Kasumi-1 (cell line): Measurements from ENCODE around the gene GRIK4.

Experiments used
- DNase-seq, 2 experiments: peaks; one replicate each; lab custom pipeline; 2025; lab: John Stamatoyannopoulos, UW

Gene GRIK4

DNA sequence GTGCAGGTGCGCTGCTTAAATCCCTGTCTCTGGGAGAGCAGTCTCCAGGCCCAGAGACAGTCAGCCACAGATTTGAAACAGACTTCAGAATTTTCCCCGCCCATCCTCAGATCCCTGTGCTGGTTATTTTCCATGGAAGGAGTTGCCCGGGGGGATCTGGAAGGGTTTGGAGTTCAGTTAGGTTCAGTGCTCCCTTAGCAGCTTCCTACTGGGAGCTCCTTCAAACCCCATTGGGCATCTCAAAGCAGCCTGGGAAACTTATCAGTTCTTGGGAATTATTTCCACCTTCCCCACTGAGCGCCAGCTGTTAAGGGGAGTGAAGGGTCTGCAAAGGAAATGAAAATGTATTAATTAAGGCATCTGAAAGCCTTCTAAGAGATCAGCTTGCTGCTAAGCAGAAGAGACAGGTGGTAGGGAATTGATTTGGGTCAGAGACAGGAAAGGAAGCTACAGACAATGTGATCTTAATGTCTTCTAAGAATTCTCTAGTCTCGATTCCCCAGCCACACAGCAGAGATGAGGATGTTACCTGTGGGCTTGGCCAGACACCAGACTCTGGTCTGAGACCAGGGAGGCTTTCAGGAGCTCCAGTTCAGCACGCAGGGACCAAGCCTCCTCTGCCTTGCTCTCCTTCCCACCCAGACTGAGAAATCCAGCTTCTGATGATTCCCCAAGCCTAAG lies 406.2 kb downstream of the GRIK4 start:
- no peak for DNase-seq

GRCh38 chr11:120918257-120918656 lies 406.7 kb downstream of the GRIK4 start:
- DNase-seq = no peak

GRCh38 chr11:120919045-120919444 lies 407.5 kb downstream of the GRIK4 start:
- DNase-seq = no peak

- DNase-seq = no peak
Observed at GRCh38 chr11:120919566-120919965, 408.0 kb downstream of the GRIK4 start.

- DNase-seq = no peak
Observed at GRCh38 chr11:120923866-120924508, 412.4 kb downstream of the GRIK4 start.

- DNase-seq = no peak
Observed at GRCh38 chr11:120925944-120926343, 414.4 kb downstream of the GRIK4 start.

GRCh38 chr11:120928627-120929026 lies 417.1 kb downstream of the GRIK4 start:
- no peak for DNase-seq

DNA sequence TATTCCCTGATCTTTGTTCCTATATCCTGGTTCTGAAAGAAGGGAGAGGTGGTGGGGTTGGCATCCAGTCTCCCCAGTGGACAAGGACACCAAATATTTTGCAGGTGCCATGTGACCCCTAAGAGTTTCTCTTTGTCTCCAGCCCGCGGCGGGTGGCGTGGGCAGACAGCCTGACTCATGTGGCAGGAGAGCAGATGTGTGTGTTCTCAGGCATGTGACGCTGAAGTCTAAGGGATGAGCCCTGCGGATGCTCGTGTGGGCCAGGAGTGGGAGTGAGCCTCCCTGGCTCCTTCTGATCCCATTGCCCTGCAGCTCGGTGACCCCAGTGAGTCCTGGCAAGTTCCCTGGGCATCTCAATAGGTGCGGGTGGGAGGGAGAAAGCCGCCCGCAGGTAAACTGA lies 417.5 kb downstream of the GRIK4 start:
- DNase-seq = no peak

- DNase-seq = peak; percentile 15 to 29
Observed at GRCh38 chr11:120929664-120930154, 418.2 kb downstream of the GRIK4 start.

GRCh38 chr11:120931057-120931779 lies 419.7 kb downstream of the GRIK4 start:
- DNase-seq = peak in 1 of 2 experiments; percentile 0

GRCh38 chr11:120932305-120932915 lies 420.9 kb downstream of the GRIK4 start:
- no peak for DNase-seq

- DNase-seq = no peak
Observed at GRCh38 chr11:120936356-120936755, 424.8 kb downstream of the GRIK4 start.

DNA sequence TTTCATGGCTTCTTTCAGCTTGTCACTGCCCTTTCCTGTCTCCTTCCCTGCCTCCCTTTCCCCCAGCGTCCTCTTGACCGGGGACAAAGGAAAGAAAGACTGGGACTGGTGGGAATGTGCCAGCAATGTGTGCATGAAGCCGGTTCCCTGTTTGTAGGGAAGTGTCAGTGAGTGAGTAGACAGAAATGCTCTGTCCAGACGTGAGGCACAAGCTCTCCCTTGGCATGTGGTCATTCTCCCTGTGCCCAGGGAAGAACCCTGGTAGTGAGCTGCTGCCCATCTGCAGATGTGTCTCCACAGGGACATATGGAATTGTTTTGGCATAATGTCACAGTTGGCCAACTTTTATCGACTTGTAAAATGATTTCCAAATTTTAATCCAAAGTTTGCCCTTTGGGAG lies 426.0 kb downstream of the GRIK4 start:
- no peak for DNase-seq

DNA sequence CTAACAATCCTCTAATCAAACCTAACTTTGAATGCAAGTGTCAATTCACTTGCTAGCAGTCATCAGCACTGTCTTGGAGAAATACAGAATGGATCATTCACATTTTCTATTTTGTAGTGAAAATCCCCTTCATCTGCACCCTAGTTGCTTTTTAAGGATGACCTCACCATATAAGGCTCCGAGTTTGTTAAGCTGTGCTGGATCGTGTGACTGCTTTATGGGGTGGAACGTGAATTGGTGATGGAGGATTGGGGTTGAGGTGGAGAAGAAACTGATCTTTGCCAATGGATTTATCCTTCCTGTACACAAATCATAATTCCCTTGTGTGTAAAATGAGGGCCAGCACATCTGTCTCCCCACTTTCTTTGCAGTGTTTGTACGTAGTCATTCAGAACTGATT lies 426.7 kb downstream of the GRIK4 start:
- no peak for DNase-seq

- DNase-seq = no peak
Observed at GRCh38 chr11:120940160-120940848, 428.8 kb downstream of the GRIK4 start.

DNA sequence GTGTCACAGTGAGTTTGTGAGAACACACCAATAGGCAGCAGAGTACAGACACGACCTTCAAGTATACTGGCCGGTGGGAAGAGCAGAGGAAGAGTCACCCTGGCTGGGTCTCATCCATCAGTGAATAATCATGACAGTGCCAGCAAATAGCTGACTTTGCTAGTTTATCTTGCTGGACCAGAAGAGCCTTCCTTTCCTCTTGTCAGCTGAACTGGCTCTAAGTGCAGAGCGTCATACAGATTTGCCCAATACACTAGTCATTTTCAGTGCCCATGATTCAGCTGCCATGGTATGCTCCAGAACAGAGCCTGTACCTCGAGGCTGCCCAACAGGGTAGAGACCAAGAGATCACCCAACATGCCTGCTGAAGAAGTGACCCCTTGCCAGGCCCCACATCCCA lies 429.5 kb downstream of the GRIK4 start:
- no peak for DNase-seq

GRCh38 chr11:120942701-120943100 lies 431.2 kb downstream of the GRIK4 start:
- DNase-seq = no peak

GRCh38 chr11:120945042-120945441 lies 433.5 kb downstream of the GRIK4 start:
- DNase-seq = peak in 1 of 2 experiments; percentile 17

DNA sequence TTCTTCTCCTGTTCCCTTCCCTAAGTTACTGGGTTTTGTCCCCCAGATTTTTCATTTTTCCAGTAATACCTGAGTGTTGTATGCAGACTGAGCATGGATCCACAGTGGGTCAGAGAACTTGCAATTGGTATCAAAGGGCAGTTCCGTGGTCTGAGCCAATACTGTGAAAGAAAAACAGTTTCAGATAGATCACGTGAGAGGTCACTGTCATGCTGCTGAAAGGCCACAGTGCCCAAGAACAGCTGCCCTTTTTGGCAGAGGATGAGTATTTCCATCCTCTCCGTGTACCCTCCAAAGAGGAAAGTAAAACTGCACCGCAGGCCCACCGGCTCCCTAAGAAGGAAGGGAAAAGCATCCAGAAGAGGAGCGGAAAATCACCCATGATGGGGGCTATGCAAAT lies 439.3 kb downstream of the GRIK4 start:
- no peak for DNase-seq

- peak; percentile 71 to 78 for DNase-seq
Observed at GRCh38 chr11:120952461-120953434, 441.2 kb downstream of the GRIK4 start.

DNA sequence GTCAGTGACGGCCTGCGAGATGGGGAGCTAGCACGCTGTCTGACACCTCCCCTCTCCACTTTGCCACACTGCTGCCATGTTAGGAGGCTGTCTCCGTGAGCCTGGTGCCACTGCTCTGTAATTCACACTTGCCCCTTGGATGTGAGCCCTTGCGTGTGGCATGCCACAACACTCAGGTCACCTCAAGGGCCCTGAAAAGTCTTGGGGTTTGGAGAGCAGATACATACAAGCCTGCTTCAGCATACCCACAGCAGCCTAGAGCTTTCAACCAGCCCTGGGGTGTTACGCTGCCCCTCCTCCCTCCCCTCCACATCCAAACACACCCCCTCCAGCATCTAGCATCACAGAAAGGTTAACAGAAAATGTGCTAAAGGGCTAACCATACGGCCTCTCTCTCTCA lies 442.8 kb downstream of the GRIK4 start:
- no peak for DNase-seq
